Measurements from ENCODE around the gene NELFCD.

DNA sequence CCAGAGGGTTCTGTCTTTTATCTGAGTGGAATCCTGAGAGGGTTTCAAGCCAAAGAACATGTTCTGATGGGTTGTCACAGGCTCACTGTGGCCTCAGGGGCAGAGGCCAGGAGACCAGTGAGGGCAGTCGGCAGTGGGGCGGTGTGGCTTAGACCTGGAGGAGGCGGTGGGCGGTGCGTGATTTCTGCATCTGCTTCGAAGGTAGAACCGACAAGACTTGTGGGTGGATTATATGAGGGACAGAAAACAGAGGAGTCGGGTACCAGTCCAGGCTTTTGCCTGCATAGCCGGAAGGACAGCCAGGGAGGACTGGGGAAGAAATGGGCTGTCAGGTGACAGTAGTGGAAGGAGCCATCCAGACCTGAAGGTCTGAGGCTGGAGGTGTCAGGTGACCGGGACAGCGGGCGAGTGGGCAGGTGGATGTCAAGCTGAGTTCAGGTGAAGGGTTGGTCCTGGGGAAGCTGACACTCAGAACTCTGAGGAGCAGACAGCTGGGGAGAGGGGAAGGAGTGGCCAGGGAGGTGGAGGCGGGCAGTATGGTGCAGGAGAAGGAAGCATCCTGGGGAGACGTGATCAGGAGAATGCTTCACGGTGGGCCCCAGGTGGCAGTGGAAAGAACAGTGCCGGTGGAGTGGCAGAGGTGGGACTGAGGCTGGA is 22.9 kb downstream of the NELFCD start:
- TF ChIP-seq, protein P1, sequence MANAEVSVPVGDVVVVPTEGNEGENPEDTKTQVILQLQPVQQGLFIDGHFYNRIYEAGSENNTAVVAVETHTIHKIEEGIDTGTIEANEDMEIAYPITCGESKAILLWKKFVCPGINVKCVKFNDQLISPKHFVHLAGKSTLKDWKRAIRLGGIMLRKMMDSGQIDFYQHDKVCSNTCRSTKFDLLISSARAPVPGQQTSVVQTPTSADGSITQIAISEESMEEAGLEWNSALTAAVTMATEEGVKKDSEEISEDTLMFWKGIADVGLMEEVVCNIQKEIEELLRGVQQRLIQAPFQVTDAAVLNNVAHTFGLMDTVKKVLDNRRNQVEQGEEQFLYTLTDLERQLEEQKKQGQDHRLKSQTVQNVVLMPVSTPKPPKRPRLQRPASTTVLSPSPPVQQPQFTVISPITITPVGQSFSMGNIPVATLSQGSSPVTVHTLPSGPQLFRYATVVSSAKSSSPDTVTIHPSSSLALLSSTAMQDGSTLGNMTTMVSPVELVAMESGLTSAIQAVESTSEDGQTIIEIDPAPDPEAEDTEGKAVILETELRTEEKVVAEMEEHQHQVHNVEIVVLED (CRISPR knock-in tag; IDR thresholded peaks at IDR 0.05): no peak
- TF ChIP-seq, protein P2, sequence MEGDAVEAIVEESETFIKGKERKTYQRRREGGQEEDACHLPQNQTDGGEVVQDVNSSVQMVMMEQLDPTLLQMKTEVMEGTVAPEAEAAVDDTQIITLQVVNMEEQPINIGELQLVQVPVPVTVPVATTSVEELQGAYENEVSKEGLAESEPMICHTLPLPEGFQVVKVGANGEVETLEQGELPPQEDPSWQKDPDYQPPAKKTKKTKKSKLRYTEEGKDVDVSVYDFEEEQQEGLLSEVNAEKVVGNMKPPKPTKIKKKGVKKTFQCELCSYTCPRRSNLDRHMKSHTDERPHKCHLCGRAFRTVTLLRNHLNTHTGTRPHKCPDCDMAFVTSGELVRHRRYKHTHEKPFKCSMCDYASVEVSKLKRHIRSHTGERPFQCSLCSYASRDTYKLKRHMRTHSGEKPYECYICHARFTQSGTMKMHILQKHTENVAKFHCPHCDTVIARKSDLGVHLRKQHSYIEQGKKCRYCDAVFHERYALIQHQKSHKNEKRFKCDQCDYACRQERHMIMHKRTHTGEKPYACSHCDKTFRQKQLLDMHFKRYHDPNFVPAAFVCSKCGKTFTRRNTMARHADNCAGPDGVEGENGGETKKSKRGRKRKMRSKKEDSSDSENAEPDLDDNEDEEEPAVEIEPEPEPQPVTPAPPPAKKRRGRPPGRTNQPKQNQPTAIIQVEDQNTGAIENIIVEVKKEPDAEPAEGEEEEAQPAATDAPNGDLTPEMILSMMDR (IDR thresholded peaks at IDR 0.05 in 2 of 3, conservative IDR thresholded peaks at IDR 0.05 in 1 of 3; ENCODE audit: insufficient read depth in 2 of 3, low read depth in 1 of 3, low read length in 3 of 3): no peak
- no peak for TF ChIP-seq FOS (IDR thresholded peaks at IDR 0.05; ENCODE audit: extremely low read depth, insufficient read length)
- TF ChIP-seq ZNF311 (CRISPR knock-in tag; IDR thresholded peaks at IDR 0.05): no peak
- TF ChIP-seq ZNF431 (CRISPR knock-in tag; IDR thresholded peaks at IDR 0.05): no peak
- no peak for TF ChIP-seq EHMT2 (IDR thresholded peaks at IDR 0.05)
- TF ChIP-seq RAD21 (CRISPR knock-in tag; conservative IDR thresholded peaks at IDR 0.05 in 1 of 2, IDR thresholded peaks at IDR 0.05 in 1 of 2): no peak
- no peak for TF ChIP-seq NFIC (IDR thresholded peaks at IDR 0.05)
- TF ChIP-seq, protein P3, sequence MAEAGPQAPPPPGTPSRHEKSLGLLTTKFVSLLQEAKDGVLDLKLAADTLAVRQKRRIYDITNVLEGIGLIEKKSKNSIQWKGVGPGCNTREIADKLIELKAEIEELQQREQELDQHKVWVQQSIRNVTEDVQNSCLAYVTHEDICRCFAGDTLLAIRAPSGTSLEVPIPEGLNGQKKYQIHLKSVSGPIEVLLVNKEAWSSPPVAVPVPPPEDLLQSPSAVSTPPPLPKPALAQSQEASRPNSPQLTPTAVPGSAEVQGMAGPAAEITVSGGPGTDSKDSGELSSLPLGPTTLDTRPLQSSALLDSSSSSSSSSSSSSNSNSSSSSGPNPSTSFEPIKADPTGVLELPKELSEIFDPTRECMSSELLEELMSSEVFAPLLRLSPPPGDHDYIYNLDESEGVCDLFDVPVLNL (CRISPR knock-in tag; IDR thresholded peaks at IDR 0.05; ENCODE audit: low read depth): no peak
- no peak for TF ChIP-seq ZNF77 (CRISPR knock-in tag; IDR thresholded peaks at IDR 0.05)
- TF ChIP-seq SP1 (CRISPR knock-in tag; IDR thresholded peaks at IDR 0.05): no peak
- TF ChIP-seq, protein P4, sequence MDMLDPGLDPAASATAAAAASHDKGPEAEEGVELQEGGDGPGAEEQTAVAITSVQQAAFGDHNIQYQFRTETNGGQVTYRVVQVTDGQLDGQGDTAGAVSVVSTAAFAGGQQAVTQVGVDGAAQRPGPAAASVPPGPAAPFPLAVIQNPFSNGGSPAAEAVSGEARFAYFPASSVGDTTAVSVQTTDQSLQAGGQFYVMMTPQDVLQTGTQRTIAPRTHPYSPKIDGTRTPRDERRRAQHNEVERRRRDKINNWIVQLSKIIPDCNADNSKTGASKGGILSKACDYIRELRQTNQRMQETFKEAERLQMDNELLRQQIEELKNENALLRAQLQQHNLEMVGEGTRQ (CRISPR knock-in tag; IDR thresholded peaks at IDR 0.05): no peak
- no peak for TF ChIP-seq NR1H2 (CRISPR knock-in tag; IDR thresholded peaks at IDR 0.05)
- no peak for TF ChIP-seq POLR2A (conservative IDR thresholded peaks at IDR 0.05)
